HG03432 (cell line): ENCODE results near the gene GFM2.
A peak's percentile ranks its signal among the peaks of the same experiment; 100 is the strongest.
"Not testable (repeated sequence)": the region's sequence is repeated elsewhere in the genome, so short reads cannot be mapped to it uniquely, and the experiment has no call there.

ENCODE experiments used
- ATAC-seq: cut with Tn5 transposase; IDR thresholded peaks from one replicate; pipeline ENCODE4 v1.9.1; 2021; ENCODE audit warnings: mild to moderate bottlenecking, moderate library complexity; ENCODE audit not compliant: unreplicated experiment

Gene GFM2

DNA sequence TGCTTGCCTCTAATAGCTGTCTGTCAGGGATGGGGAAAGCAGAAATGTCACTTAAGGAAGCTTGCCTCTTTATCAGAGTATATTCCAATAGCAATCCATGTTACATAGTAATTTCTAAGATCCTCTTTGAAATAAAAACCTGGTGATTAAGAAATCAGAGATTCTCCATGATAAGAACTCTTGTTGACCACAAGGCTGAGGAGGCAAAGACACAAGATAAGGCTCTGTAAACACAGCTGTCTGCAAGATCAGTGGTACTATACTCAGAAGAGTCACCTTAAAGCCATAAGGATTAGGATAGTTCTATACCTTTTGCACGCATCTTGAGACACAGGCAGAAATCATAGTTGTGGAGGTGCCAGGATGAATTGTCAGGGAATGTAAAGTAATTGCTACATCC, 41.6 kb downstream of the GFM2 start:
- no peak for ATAC-seq

- ATAC-seq: no peak
These were observed 44.6 kb downstream of the GFM2 start for GRCh38 chr5:74722271-74722670.

DNA sequence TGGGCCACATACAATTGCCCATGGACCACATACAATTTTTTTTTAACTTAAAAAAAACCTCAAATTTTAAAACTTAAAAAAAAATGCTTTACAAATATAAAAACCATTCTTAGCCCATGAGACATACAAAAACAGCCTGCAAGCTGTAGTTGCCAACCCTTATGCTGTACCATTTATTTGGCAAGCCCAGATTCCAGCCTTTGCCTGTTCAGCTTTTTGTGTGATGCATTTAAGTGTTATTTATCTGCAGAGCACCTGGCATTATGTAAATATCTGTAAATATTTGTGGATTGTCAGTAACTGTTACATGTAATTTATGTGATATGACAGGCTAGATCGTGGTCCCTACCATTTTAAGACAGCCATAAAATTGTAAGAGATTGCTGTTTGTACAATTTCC, 49.3 kb downstream of the GFM2 start:
- no peak for ATAC-seq

DNA sequence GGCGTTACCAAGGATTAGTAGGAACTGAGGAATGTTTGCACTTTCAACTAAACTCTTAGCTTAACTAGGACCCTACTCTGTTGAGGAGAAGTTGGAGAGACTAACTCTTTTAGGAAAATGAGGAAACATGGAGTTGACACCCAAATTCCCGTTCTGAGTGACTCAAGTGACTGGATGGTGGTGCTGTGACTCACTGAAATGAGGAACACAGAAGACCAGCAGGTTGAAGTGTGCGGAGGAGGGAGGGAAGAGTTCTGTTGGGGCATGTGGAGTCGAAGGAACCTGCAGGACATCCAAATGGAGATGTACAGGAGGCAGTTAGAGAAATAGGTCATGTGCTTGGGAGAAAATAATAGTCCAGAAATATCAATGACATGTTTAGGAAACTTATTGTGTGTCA, 73.7 kb downstream of the GFM2 start:
- ATAC-seq: no peak

- ATAC-seq: no peak
These were observed 79.8 kb downstream of the GFM2 start for GRCh38 chr5:74686962-74687751.

DNA sequence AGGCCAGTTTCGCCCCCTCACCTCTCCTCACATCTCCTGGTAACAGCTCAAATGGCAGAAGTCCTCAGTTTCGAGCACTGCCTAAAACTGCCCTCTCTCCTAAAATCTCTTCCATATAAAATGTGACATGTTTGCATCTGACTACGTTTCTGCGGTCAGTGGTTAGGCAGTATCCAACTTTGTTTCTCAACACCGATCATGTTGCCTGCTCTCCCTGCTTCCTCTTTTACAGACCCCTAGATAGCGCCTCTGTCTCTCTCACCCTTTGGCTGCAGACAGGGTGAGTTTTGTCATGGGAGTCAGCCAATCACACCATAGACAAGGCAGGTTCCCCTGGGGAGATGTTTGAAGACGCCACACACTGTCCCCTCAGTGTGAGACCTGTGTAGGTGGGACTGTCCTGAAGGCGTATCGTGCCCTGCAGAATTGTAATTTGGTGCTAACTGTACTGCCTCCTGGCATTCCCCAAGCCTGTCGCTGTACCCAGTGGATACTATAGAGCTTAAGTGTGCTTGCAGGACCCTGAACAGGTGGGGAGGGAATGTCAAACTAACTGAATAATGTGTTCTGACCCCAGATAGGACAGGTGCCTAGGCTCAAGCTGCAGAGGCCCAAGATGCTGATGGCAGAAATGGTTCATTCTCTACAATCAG, 80.8 kb downstream of the GFM2 start:
- ATAC-seq: peak; percentile 54

DNA sequence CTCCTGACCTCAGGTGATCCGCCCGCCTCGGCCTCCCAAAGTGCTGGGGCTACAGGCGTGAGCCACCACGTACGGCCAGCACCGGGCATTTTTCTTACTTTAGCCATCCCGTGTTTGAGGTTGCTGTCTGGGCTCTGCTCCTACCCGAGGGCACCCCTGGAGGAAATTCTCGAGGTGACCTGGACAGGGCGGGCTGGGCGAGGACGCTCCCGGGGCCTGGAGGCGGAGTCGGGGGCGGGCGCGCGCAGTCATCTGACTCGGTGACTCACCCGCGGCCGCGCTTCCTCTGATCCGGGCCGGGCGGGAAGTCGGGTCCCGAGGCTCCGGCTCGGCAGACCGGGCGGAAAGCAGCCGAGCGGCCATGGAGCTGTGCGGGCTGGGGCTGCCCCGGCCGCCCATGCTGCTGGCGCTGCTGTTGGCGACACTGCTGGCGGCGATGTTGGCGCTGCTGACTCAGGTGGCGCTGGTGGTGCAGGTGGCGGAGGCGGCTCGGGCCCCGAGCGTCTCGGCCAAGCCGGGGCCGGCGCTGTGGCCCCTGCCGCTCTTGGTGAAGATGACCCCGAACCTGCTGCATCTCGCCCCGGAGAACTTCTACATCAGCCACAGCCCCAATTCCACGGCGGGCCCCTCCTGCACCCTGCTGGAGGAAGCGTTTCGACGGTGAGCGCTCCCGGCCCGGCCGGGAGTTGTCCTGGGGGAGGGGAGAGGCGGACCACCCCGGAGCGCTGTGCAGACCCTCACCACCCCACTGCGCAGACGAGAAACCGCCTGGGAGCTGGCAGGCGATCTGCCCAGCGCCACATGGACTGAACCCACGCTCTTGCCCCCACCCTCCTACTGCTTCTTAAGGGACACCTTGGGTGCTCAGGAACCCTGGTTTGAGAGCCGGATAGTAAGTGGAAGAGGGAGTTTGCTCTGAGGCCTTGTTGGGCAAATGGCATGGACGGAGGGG, 81.7 kb downstream of the GFM2 start, which contains the start of gene HEXB:
HEXB (plus strand) TSS at position 334 of the 952 bp plus-strand sequence; CDS start at position 362, 28 bp downstream.
- ATAC-seq: peak; percentile 88

- ATAC-seq: no peak
These were observed 87.0 kb downstream of the GFM2 start for GRCh38 chr5:74679966-74680365.

DNA sequence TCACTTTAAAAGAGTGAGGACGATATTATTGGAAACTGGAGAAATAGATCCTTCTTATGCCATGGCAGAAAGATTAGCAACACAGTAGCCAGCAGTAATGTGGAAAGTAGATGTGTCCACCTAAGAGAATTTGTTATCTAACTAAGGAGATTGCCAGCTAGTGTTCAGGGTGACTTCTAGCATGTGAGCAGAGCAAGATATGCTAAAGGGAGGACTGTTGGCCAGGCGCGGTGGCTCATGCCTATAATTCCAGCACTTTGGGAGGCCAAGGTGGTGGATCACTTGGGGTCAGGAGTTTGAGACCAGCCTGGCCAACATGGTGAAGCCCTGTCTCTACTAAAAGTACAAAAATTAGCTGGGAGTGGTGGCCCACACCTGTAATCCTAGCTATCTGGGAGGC, 87.6 kb downstream of the GFM2 start:
- ATAC-seq: not testable (repeated sequence)

- not testable (repeated sequence) for ATAC-seq
These were observed 88.8 kb downstream of the GFM2 start for GRCh38 chr5:74678123-74678522.

- not testable (repeated sequence) for ATAC-seq
These were observed 90.5 kb downstream of the GFM2 start for GRCh38 chr5:74676466-74676865.

GRCh38 chr5:74673011-74673790, 93.7 kb downstream of the GFM2 start:
- no peak for ATAC-seq

- ATAC-seq: no peak
These were observed 94.6 kb downstream of the GFM2 start for GRCh38 chr5:74672215-74672877.
